ENCODE data around the gene TLCD3B. TPM values are rescaled to one million over a fixed set of nuclear protein-coding genes. Genes with fewer than 3 reads are reported as not detected.

The TLCD3B gene
- total RNA-seq, 1 donor: 0.18 TPM

- DNase-seq (ENCODE audit: low read depth): no peak
- no peak for TF ChIP-seq CTCF (IDR thresholded peaks at IDR 0.05; ENCODE audit: insufficient read depth, low read length)
- H3K4me3 ChIP-seq (ENCODE audit: low read depth, low read length): no peak overlapping the region
Measured at GRCh38 chr16:30033270-30033669, 2.2 kb upstream of the TLCD3B start.

GRCh38 chr16:30032083-30032819 is 1.2 kb upstream of the TLCD3B start:
- H3K4me3 ChIP-seq (ENCODE audit: low read depth, low read length): no peak overlapping the region
- peak; percentile 80 for DNase-seq (ENCODE audit: low read depth)
- TF ChIP-seq CTCF (IDR thresholded peaks at IDR 0.05; ENCODE audit: insufficient read depth, low read length): peak; percentile 82

GRCh38 chr16:30031477-30031918 is 427 bp upstream of the TLCD3B start:
- H3K4me3 ChIP-seq (ENCODE audit: low read depth, low read length): no peak overlapping the region
- no peak for TF ChIP-seq CTCF (IDR thresholded peaks at IDR 0.05; ENCODE audit: insufficient read depth, low read length)
- DNase-seq (ENCODE audit: low read depth): no peak

- H3K4me3 ChIP-seq (ENCODE audit: low read depth, low read length): no peak overlapping the region
- no peak for DNase-seq (ENCODE audit: low read depth)
- TF ChIP-seq CTCF (IDR thresholded peaks at IDR 0.05; ENCODE audit: insufficient read depth, low read length): no peak
Measured at GRCh38 chr16:30030011-30030685, 923 bp downstream of the TLCD3B start.

- no peak overlapping the region for H3K4me3 ChIP-seq (ENCODE audit: low read depth, low read length)
- DNase-seq (ENCODE audit: low read depth): no peak
- TF ChIP-seq CTCF (IDR thresholded peaks at IDR 0.05; ENCODE audit: insufficient read depth, low read length): no peak
Measured at GRCh38 chr16:30028438-30029076, 2.5 kb downstream of the TLCD3B start.

GRCh38 chr16:30027588-30028437 is 3.3 kb downstream of the TLCD3B start:
- no peak for TF ChIP-seq CTCF (IDR thresholded peaks at IDR 0.05; ENCODE audit: insufficient read depth, low read length)
- no peak overlapping the region for H3K4me3 ChIP-seq (ENCODE audit: low read depth, low read length)
- no peak for DNase-seq (ENCODE audit: low read depth)

All from fibroblast of the aortic adventitia (primary cell).